ENCODE measurements around the gene PRICKLE2.
A peak's percentile ranks its signal among the peaks of the same experiment; 100 is the strongest.

The PRICKLE2 gene

DNA sequence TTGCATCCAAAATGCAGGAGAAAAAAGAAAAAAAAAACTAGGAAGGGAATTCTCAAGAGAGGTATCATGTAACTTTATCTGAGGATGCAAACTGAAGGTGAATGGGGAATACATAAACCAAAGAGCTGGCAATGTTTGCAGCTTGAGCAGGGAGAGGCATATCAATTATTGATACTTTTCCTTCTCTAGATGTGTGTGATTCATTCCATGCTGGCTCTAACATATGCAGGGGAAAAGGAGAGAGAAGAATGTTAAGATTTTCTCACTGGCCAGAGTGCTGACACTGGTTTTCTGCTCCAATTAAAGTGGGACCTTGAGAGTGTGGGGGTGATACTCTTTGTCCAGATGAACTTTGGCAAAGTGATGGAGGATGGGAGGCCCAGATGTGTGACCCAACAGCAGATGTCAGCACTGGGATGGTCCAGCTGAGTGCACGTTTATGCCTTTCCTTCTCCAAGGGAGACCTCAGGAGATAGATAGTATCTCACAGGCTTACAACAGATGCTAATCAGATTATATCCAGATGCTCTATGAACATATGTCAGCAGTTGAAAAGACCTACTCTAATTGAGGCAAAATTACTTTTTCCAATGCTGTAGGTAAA lies 152.0 kb downstream of the PRICKLE2 start:
- H3K4me3 ChIP-seq (ENCODE audit: low read depth, low read length): no peak overlapping the region
- H3K36me3 ChIP-seq (ENCODE audit: control insufficient read depth in 2 of 2, insufficient read depth in 1 of 2, low read length in 2 of 2): no peaks in the 10 kb centered on the region
- no peak overlapping the region for H3K27ac ChIP-seq (ENCODE audit: extremely low read depth, low read depth, low read length)
- TF ChIP-seq, protein P1, sequence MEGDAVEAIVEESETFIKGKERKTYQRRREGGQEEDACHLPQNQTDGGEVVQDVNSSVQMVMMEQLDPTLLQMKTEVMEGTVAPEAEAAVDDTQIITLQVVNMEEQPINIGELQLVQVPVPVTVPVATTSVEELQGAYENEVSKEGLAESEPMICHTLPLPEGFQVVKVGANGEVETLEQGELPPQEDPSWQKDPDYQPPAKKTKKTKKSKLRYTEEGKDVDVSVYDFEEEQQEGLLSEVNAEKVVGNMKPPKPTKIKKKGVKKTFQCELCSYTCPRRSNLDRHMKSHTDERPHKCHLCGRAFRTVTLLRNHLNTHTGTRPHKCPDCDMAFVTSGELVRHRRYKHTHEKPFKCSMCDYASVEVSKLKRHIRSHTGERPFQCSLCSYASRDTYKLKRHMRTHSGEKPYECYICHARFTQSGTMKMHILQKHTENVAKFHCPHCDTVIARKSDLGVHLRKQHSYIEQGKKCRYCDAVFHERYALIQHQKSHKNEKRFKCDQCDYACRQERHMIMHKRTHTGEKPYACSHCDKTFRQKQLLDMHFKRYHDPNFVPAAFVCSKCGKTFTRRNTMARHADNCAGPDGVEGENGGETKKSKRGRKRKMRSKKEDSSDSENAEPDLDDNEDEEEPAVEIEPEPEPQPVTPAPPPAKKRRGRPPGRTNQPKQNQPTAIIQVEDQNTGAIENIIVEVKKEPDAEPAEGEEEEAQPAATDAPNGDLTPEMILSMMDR (tag by site-specific recombination; IDR thresholded peaks at IDR 0.05): peak; percentile 31; the same call in 1 of the 2 replicates
- no peak for TF ChIP-seq KLF9 (tag by site-specific recombination; IDR thresholded peaks at IDR 0.05; ENCODE audit: low read depth)
- no peaks in the 10 kb centered on the region for H3K9me3 ChIP-seq (ENCODE audit: control insufficient read depth, insufficient read depth, low read depth, low read length)
- ChIA-PET POLR2A (interaction anchor here (0.7 kb wide), 1 partner anchor 16 kb away, joined by 3 read pairs; no protein-coding TSS in a partner anchor), CTCF (no interaction called here)
- no peaks in the 10 kb centered on the region for H3K4me1 ChIP-seq (ENCODE audit: control insufficient read depth, insufficient read depth, low read length)

DNA sequence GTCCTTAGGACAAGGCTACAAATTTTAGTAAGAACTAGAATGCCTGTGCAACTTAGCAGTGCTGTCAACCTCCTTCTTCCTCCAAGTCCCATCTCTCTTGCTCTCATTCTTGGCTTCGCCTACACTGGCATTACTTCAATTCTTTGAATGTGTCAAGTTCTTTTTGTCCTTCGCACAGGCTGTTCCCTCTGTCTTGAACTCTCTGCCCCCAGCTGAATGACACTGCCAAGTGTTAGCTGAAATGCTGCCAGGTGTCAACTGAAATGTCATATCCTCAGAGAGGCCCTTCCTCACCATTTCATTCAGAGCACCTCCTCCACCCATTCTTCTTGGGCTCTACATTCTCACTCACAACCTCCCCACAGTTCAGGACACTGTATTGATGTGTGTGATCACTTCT lies 153.1 kb downstream of the PRICKLE2 start:
- no peak overlapping the region for H3K27ac ChIP-seq (ENCODE audit: extremely low read depth, low read depth, low read length)
- TF ChIP-seq, protein P2, sequence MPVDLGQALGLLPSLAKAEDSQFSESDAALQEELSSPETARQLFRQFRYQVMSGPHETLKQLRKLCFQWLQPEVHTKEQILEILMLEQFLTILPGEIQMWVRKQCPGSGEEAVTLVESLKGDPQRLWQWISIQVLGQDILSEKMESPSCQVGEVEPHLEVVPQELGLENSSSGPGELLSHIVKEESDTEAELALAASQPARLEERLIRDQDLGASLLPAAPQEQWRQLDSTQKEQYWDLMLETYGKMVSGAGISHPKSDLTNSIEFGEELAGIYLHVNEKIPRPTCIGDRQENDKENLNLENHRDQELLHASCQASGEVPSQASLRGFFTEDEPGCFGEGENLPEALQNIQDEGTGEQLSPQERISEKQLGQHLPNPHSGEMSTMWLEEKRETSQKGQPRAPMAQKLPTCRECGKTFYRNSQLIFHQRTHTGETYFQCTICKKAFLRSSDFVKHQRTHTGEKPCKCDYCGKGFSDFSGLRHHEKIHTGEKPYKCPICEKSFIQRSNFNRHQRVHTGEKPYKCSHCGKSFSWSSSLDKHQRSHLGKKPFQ (tag by site-specific recombination; IDR thresholded peaks at IDR 0.05): no peak
- TF ChIP-seq ZNF626 (tag by site-specific recombination; IDR thresholded peaks at IDR 0.05) (no peak), EGR2 (tag by site-specific recombination; IDR thresholded peaks at IDR 0.05; ENCODE audit: low read depth) (no peak), ZNF23 (tag by site-specific recombination; IDR thresholded peaks at IDR 0.05; ENCODE audit: borderline replicate concordance) (no peak), ZNF174 (tag by site-specific recombination; IDR thresholded peaks at IDR 0.05) (no peak), ZNF585B (tag by site-specific recombination; IDR thresholded peaks at IDR 0.05) (no peak), WT1 (tag by site-specific recombination; IDR thresholded peaks at IDR 0.05) (no peak)
- TF ChIP-seq, protein P3, sequence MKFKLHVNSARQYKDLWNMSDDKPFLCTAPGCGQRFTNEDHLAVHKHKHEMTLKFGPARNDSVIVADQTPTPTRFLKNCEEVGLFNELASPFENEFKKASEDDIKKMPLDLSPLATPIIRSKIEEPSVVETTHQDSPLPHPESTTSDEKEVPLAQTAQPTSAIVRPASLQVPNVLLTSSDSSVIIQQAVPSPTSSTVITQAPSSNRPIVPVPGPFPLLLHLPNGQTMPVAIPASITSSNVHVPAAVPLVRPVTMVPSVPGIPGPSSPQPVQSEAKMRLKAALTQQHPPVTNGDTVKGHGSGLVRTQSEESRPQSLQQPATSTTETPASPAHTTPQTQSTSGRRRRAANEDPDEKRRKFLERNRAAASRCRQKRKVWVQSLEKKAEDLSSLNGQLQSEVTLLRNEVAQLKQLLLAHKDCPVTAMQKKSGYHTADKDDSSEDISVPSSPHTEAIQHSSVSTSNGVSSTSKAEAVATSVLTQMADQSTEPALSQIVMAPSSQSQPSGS (tag by site-specific recombination; IDR thresholded peaks at IDR 0.05; ENCODE audit: low read depth): no peak
- POLR2A ChIA-PET: no interaction called here

DNA sequence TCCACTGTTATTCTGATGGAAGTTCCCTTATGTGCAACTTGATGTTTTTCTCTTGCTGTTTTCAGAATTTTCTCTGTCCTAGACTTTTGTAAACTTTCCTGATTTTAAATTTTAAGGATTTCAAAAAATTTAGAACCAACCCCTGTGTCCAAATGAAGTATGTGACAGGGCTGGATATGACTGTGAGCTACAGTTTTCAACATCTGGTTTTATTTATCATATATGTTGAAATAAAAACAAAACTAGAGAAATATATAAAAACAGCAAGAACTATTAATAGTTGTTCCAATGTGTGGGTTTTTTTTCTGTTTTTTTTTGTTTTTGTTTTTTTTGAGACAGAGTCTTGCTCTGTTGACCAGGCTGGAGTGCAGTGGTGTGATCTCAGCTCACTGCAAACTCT lies 154.6 kb downstream of the PRICKLE2 start:
- CTCF ChIA-PET: interaction anchor here (0.7 kb wide), 1 partner anchor 12 kb away, joined by 3 read pairs; no protein-coding TSS in a partner anchor
- no peak overlapping the region for H3K4me3 ChIP-seq (ENCODE audit: low read depth, low read length)
- H3K9me3 ChIP-seq (ENCODE audit: control insufficient read depth, insufficient read depth, low read depth, low read length): no peaks in the 10 kb centered on the region
- H3K27ac ChIP-seq (ENCODE audit: extremely low read depth, low read depth, low read length): no peak overlapping the region
- no peaks in the 10 kb centered on the region for H3K36me3 ChIP-seq (ENCODE audit: control insufficient read depth in 2 of 2, insufficient read depth in 1 of 2, low read length in 2 of 2)
- no peaks in the 10 kb centered on the region for H3K4me1 ChIP-seq (ENCODE audit: control insufficient read depth, insufficient read depth, low read length)
- POLR2A ChIA-PET: no interaction called here
- TF ChIP-seq REPIN1 (tag by site-specific recombination; IDR thresholded peaks at IDR 0.05; ENCODE audit: low read depth): no peak
- TF ChIP-seq ZIC2 (tag by site-specific recombination; IDR thresholded peaks at IDR 0.05): no peak
- TF ChIP-seq, protein P4, sequence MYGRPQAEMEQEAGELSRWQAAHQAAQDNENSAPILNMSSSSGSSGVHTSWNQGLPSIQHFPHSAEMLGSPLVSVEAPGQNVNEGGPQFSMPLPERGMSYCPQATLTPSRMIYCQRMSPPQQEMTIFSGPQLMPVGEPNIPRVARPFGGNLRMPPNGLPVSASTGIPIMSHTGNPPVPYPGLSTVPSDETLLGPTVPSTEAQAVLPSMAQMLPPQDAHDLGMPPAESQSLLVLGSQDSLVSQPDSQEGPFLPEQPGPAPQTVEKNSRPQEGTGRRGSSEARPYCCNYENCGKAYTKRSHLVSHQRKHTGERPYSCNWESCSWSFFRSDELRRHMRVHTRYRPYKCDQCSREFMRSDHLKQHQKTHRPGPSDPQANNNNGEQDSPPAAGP (tag by site-specific recombination; IDR thresholded peaks at IDR 0.05): no peak
- TF ChIP-seq, protein P5, sequence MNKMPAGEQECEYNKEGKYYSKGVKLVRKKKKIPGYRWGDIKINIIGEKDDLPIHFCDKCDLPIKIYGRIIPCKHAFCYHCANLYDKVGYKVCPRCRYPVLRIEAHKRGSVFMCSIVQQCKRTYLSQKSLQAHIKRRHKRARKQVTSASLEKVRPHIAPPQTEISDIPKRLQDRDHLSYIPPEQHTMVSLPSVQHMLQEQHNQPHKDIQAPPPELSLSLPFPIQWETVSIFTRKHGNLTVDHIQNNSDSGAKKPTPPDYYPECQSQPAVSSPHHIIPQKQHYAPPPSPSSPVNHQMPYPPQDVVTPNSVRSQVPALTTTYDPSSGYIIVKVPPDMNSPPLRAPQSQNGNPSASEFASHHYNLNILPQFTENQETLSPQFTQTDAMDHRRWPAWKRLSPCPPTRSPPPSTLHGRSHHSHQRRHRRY (tag by site-specific recombination; IDR thresholded peaks at IDR 0.05): no peak
- no peak for TF ChIP-seq ZNF626 (tag by site-specific recombination; IDR thresholded peaks at IDR 0.05)
- TF ChIP-seq ZNF214 (tag by site-specific recombination; IDR thresholded peaks at IDR 0.05; ENCODE audit: borderline replicate concordance): no peak
- no peak for TF ChIP-seq KLF7 (tag by site-specific recombination; IDR thresholded peaks at IDR 0.05; ENCODE audit: borderline replicate concordance)
- no peak for TF ChIP-seq ZNF610 (tag by site-specific recombination; IDR thresholded peaks at IDR 0.05; ENCODE audit: borderline replicate concordance)
- TF ChIP-seq, protein P6, sequence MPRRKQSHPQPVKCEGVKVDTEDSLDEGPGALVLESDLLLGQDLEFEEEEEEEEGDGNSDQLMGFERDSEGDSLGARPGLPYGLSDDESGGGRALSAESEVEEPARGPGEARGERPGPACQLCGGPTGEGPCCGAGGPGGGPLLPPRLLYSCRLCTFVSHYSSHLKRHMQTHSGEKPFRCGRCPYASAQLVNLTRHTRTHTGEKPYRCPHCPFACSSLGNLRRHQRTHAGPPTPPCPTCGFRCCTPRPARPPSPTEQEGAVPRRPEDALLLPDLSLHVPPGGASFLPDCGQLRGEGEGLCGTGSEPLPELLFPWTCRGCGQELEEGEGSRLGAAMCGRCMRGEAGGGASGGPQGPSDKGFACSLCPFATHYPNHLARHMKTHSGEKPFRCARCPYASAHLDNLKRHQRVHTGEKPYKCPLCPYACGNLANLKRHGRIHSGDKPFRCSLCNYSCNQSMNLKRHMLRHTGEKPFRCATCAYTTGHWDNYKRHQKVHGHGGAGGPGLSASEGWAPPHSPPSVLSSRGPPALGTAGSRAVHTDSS (tag by site-specific recombination; IDR thresholded peaks at IDR 0.05): no peak
- TF ChIP-seq OVOL3 (tag by site-specific recombination; IDR thresholded peaks at IDR 0.05): no peak
- no peak for TF ChIP-seq ZBTB20 (tag by site-specific recombination; IDR thresholded peaks at IDR 0.05)
- TF ChIP-seq ZNF548 (tag by site-specific recombination; IDR thresholded peaks at IDR 0.05): no peak
- TF ChIP-seq KLF9 (tag by site-specific recombination; IDR thresholded peaks at IDR 0.05; ENCODE audit: low read depth): no peak

More for the DNA sequence above, 153.1 kb downstream of the PRICKLE2 start:
- CTCF ChIA-PET: no interaction called here
- H3K4me1 ChIP-seq (ENCODE audit: control insufficient read depth, insufficient read depth, low read length): no peaks in the 10 kb centered on the region
- H3K36me3 ChIP-seq (ENCODE audit: control insufficient read depth in 2 of 2, insufficient read depth in 1 of 2, low read length in 2 of 2): no peaks in the 10 kb centered on the region
- H3K4me3 ChIP-seq (ENCODE audit: low read depth, low read length): no peak overlapping the region
- H3K9me3 ChIP-seq (ENCODE audit: control insufficient read depth, insufficient read depth, low read depth, low read length): no peaks in the 10 kb centered on the region

All from HEK293 (cell line).